HG02610 (cell line): ENCODE data around the gene PCDHGA12.

Experiments
- ATAC-seq: cut with Tn5 transposase; IDR thresholded peaks from one replicate; pipeline ENCODE4 v1.9.1; 2021; ENCODE audit warnings: mild to moderate bottlenecking, moderate library complexity; ENCODE audit not compliant: unreplicated experiment

PCDHGA12 gene

DNA sequence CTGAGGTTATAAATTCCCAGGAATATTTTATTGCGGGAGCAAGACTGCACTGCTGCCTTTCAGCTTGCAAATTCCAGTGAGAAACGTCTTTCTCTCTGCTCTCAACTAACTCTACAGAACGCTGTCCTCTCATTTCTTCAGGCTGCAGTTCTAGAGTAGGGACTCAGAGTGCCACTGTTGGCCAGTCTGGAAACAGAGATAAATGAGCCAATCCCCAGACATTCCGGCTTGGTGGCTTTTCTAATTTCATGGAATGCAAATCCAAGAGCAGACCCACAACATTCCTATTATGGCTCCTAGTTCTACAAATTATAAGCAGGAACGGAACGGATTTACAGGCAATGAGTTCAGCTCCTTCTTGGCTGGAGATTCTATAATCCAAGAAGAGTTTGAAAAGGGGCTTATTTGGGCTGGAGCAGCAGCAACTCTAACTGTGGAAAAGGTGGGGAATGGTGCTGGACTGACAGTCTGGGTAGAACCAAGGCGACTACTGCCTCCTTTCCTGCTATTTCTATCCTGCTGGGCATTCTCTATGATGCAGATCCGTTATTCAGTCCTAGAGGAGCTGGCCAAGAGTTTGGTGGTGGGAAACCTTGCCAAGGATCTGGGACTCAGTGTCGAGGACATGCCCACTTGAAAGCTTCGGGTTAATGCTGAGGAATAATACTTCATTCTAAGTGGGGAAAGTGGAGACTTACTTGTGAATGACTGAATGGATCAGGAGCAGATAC is 9.3 kb downstream of the PCDHGA12 start:
- no peak for ATAC-seq

GRCh38 chr5:141440341-141440740 is 10.0 kb downstream of the PCDHGA12 start:
- ATAC-seq: no peak

DNA sequence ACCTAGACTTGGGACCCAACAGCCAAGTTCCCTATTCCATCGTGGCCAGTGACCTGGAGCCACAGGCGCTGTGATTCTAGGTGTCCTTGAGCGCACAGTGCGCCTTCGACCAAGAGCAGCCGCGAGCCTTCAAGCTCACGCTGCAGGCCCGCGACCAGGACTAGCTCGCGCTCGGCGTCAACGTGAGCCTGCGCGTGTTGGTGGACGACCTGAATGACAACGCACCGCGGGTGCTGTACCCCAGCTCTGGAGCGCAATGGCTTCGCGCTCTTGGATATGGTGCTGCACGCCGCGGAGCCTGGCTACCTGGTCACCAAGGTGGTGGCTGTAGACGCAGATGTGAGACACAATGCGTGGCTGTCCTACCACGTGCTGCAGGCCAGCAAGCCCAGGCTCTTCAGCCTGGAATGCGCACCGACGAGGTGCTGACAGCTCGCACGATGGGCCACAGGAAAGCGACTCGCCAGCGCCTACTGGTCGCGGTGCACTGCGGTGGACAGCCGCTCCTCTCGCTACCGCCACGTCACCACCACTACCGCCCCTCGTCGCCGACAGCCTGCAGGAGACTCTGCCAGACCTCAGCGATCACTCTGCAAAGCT is 11.4 kb downstream of the PCDHGA12 start:
- ATAC-seq: no peak

- ATAC-seq: no peak
These were observed 35.0 kb downstream of the PCDHGA12 start for GRCh38 chr5:141465351-141465750.

- peak; percentile 95 for ATAC-seq
These were observed 45.4 kb downstream of the PCDHGA12 start, which contains the start of gene PCDHGC3 for GRCh38 chr5:141475625-141476131. Gene PCDHGC3, plus strand, starts transcription at chr5:141475966. Its CDS starts 151 bp downstream, at chr5:141476117.

- no peak for ATAC-seq
These were observed 46.0 kb downstream of the PCDHGA12 start for GRCh38 chr5:141476132-141476911.

- no peak for ATAC-seq
These were observed 46.8 kb downstream of the PCDHGA12 start for GRCh38 chr5:141477044-141477575.

DNA sequence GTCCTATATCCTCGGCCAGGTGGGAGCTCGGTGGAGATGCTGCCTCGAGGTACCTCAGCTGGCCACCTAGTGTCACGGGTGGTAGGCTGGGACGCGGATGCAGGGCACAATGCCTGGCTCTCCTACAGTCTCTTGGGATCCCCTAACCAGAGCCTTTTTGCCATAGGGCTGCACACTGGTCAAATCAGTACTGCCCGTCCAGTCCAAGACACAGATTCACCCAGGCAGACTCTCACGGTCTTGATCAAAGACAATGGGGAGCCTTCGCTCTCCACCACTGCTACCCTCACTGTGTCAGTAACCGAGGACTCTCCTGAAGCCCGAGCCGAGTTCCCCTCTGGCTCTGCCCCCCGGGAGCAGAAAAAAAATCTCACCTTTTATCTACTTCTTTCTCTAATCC is 47.5 kb downstream of the PCDHGA12 start:
- ATAC-seq: no peak

DNA sequence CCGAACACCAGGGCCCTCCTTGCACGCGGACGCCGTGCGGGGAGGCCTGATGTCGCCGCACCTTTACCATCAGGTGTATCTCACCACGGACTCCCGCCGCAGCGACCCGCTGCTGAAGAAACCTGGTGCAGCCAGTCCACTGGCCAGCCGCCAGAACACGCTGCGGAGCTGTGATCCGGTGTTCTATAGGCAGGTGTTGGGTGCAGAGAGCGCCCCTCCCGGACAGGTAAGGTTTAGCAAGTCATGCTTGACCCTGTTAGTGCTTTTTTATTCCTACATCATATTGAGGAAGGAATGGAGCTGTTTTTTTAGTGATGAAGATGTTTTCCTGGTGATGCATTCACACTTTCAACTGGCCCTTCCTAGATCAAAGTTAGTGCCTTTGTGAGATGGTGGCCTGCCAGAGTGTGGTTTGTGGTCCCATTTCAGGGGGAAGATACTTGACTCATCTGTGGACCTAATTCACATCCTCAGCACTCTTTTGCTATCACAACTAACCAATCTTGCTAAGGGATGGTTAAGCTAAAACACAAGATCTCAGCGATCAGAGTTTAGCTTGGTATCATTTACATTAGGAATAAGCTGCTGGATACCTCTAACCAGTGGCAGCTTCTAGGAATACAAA is 48.1 kb downstream of the PCDHGA12 start:
- ATAC-seq: no peak

GRCh38 chr5:141479776-141480175 is 49.5 kb downstream of the PCDHGA12 start:
- no peak for ATAC-seq
